ENCODE measurements around the gene PITPNM2.

Gene PITPNM2

DNA sequence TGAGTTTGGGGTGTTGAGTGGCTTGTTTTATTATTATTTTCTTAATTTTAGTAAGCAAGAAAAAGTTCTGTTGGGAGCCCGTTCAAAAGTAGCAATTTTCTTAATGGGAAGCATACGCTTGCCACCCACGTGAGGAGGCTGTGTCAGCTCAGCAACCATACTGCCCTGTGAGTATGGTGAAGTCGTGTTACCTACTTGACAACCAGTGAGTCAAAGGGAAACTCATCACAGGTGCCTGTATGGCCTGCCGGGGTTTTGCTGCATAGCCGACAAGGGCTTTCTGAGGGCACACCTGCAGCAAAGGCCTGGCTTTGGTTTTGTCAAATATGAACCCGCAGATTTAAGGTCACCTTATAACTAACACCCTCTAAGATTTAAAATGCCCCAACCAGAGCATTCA lies 31.1 kb downstream of the PITPNM2 start:
- Histone ChIP-seq H3K9me3 (ENCODE audit: control insufficient read depth, insufficient read depth, low read length) (no peaks in the 10 kb centered on the region), H3K4me1 (ENCODE audit: control insufficient read depth, insufficient read depth, low read length) (no peaks in the 10 kb centered on the region), H3K9ac (ENCODE audit: low read depth, low read length) (no peak overlapping the region), H3K36me3 (ENCODE audit: control insufficient read depth, insufficient read depth, low read length) (no peaks in the 10 kb centered on the region), H3K27ac (ENCODE audit: low read depth, low read length) (no peak overlapping the region), H3K4me3 (ENCODE audit: low read depth, low read length) (no peak overlapping the region), H3K27me3 (ENCODE audit: control insufficient read depth, insufficient read depth, low read length) (no peaks in the 10 kb centered on the region; the same call in 1 of the 2 replicates)

DNA sequence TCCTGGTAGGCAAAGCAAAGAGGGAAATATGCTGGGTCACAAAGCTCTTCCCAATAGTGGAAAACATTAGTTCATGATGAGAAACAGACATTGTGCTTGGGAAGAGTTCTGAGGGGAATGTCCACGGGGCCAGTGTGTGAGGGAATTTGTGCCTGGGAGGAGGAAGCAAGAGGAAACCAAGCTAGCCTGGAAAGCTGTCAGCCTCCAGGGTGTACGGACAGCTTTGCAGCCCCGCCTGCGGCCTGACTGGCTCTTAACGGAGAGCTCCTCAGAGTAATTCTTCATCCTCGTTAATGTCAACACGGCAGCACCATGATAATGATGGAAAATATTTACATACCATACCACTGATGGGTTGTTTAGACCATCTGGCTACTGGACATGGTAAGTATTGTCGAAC lies 32.4 kb downstream of the PITPNM2 start:
- H3K27me3 ChIP-seq (ENCODE audit: control insufficient read depth, insufficient read depth, low read length), result no peaks in the 10 kb centered on the region; the same call in 1 of the 2 replicates
- H3K4me1 ChIP-seq (ENCODE audit: control insufficient read depth, insufficient read depth, low read length), result no peaks in the 10 kb centered on the region
- no peaks in the 10 kb centered on the region for H3K9me3 ChIP-seq (ENCODE audit: control insufficient read depth, insufficient read depth, low read length)
- no peak overlapping the region for H3K9ac ChIP-seq (ENCODE audit: low read depth, low read length)
- H3K4me3 ChIP-seq (ENCODE audit: low read depth, low read length), result no peak overlapping the region
- H3K36me3 ChIP-seq (ENCODE audit: control insufficient read depth, insufficient read depth, low read length), result no peaks in the 10 kb centered on the region
- H3K27ac ChIP-seq (ENCODE audit: low read depth, low read length), result no peak overlapping the region

GRCh38 chr12:123115409-123116121 lies 35.3 kb downstream of the PITPNM2 start:
- Histone ChIP-seq H3K4me3 (ENCODE audit: low read depth, low read length) (no peak overlapping the region), H3K4me1 (ENCODE audit: control insufficient read depth, insufficient read depth, low read length) (no peaks in the 10 kb centered on the region), H3K9ac (ENCODE audit: low read depth, low read length) (no peak overlapping the region), H3K27me3 (ENCODE audit: control insufficient read depth, insufficient read depth, low read length) (no peaks in the 10 kb centered on the region; the same call in 1 of the 2 replicates), H3K9me3 (ENCODE audit: control insufficient read depth, insufficient read depth, low read length) (no peaks in the 10 kb centered on the region), H3K27ac (ENCODE audit: low read depth, low read length) (no peak overlapping the region), H3K36me3 (ENCODE audit: control insufficient read depth, insufficient read depth, low read length) (no peaks in the 10 kb centered on the region)

DNA sequence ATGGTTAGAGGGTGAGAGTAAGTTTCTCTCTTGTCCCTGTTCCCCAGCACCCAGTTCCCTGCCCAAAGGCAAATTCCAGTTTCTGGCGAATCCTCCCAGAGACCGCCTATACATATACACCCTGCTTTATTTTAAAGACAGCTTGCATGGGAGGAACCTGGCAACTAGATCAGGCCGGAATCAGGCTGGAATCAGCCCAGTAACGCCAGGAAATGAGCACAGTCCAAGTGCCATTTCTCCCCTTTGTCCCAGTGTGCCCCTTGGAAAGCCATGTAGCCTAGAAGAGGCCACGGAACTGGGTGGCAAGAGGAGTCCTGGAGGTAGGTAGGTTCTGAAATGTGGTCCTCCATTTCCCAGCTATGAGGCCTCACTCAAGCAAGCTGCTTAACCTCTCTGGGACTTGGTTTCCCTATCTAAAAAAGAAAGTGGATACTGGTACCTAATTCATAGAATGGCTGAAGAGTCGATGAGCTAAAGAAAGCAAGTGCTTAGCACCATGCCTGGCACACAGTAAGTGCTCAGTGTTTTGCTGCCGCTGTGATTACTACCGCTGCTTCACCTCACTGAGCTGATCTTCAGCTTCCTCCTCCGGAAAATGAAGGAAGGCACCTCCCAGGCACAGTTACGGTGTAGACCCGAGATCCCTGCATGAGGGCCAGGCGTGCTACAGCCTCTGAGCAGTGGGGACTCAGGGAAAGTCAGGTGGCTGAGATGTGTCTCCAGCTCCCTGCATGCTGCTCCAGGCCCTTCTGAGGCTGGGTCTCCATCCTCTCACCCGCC lies 36.4 kb downstream of the PITPNM2 start:
- H3K27ac ChIP-seq (ENCODE audit: low read depth, low read length), result no peak overlapping the region

GRCh38 chr12:123113026-123113425 lies 37.9 kb downstream of the PITPNM2 start:
- no peaks in the 10 kb centered on the region for H3K4me1 ChIP-seq (ENCODE audit: control insufficient read depth, insufficient read depth, low read length)

More for the DNA sequence above, 36.4 kb downstream of the PITPNM2 start:
- Histone ChIP-seq H3K27me3 (ENCODE audit: control insufficient read depth, insufficient read depth, low read length) (no peaks in the 10 kb centered on the region; the same call in 1 of the 2 replicates), H3K9ac (ENCODE audit: low read depth, low read length) (no peak overlapping the region), H3K4me3 (ENCODE audit: low read depth, low read length) (no peak overlapping the region), H3K36me3 (ENCODE audit: control insufficient read depth, insufficient read depth, low read length) (no peaks in the 10 kb centered on the region), H3K4me1 (ENCODE audit: control insufficient read depth, insufficient read depth, low read length) (no peaks in the 10 kb centered on the region), H3K9me3 (ENCODE audit: control insufficient read depth, insufficient read depth, low read length) (no peaks in the 10 kb centered on the region)

DNA sequence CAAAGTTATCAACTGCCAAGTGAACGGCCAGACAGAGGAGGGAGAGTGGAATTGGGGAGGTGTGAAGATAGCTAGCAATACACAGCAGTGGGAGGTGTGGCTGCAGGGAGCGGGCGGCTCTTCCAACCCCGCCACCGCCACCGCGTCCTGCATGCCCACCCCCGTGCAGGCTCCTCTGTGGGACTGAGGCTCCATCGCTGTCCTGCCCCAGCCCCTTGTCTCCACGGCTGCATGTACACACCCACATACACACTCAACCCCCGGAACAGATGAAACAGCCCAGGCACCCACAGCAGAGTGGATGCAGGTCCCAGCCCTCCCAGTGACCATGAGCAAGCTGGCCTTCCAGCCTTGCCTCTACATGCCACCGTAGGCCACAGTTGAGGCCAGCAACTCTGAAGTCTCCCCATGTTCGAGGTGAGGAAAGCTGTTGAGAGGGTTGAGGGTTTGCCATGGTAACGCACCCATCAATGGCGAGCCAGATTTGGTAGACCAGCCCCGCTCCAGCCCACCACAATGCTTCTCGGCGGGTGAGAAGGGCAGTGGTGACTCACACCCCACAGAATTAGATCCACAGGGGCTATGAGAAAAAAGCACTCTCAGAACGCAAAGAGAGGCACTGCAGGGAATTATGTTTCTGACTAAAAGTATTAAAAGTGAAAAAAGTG lies 39.3 kb downstream of the PITPNM2 start:
- peak overlapping the region; percentile 16 for H3K27ac ChIP-seq (ENCODE audit: low read depth, low read length)
- H3K9me3 ChIP-seq (ENCODE audit: control insufficient read depth, insufficient read depth, low read length), result no peaks in the 10 kb centered on the region
- H3K4me3 ChIP-seq (ENCODE audit: low read depth, low read length), result no peak overlapping the region
- H3K36me3 ChIP-seq (ENCODE audit: control insufficient read depth, insufficient read depth, low read length), result no peaks in the 10 kb centered on the region
- no peak overlapping the region for H3K9ac ChIP-seq (ENCODE audit: low read depth, low read length)
- 0 out of 2 replicates have a peak, but pooled peaks cover 4% of the 10 kb centered on the region for H3K4me1 ChIP-seq (ENCODE audit: control insufficient read depth, insufficient read depth, low read length)
- no peaks in the 10 kb centered on the region for H3K27me3 ChIP-seq (ENCODE audit: control insufficient read depth, insufficient read depth, low read length)

More at GRCh38 chr12:123113026-123113425, 37.9 kb downstream of the PITPNM2 start:
- Histone ChIP-seq H3K9ac (ENCODE audit: low read depth, low read length) (no peak overlapping the region), H3K27me3 (ENCODE audit: control insufficient read depth, insufficient read depth, low read length) (no peaks in the 10 kb centered on the region; the same call in 1 of the 2 replicates), H3K4me3 (ENCODE audit: low read depth, low read length) (no peak overlapping the region), H3K27ac (ENCODE audit: low read depth, low read length) (no peak overlapping the region), H3K36me3 (ENCODE audit: control insufficient read depth, insufficient read depth, low read length) (no peaks in the 10 kb centered on the region), H3K9me3 (ENCODE audit: control insufficient read depth, insufficient read depth, low read length) (no peaks in the 10 kb centered on the region)

DNA sequence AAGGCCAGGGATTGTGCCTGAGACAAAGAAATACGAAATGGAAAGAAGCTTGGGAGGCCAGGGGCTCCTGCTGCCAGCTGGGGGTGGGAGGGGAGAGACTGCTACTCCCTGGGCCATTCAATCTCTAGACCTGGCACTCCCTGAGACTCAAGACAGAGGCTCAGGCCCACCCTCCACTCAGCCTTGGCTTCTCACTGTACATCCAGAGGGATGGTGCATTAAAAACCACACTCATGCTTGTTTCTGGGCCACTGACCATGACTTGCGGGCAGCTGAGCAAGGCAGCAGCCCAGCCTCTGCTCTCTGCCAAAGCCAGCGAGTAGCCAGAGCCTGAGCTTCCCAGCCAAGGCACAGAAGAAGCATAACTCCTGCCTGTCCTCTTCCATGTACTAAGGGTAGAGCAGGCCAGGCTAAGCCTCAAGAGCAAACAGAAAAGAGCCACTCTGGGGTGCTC lies 41.5 kb downstream of the PITPNM2 start:
- no peaks in the 10 kb centered on the region for H3K9me3 ChIP-seq (ENCODE audit: control insufficient read depth, insufficient read depth, low read length)
- H3K4me1 ChIP-seq (ENCODE audit: control insufficient read depth, insufficient read depth, low read length), result peaks cover 19% of the 10 kb centered on the region
- no peak overlapping the region for H3K9ac ChIP-seq (ENCODE audit: low read depth, low read length)
- no peaks in the 10 kb centered on the region for H3K27me3 ChIP-seq (ENCODE audit: control insufficient read depth, insufficient read depth, low read length)
- H3K4me3 ChIP-seq (ENCODE audit: low read depth, low read length), result no peak overlapping the region
- no peak overlapping the region for H3K27ac ChIP-seq (ENCODE audit: low read depth, low read length)
- H3K36me3 ChIP-seq (ENCODE audit: control insufficient read depth, insufficient read depth, low read length), result no peaks in the 10 kb centered on the region

GRCh38 chr12:123108682-123109066 lies 42.2 kb downstream of the PITPNM2 start:
- H3K36me3 ChIP-seq (ENCODE audit: control insufficient read depth, insufficient read depth, low read length), result no peaks in the 10 kb centered on the region
- peaks cover 19% of the 10 kb centered on the region for H3K4me1 ChIP-seq (ENCODE audit: control insufficient read depth, insufficient read depth, low read length)
- no peak overlapping the region for H3K4me3 ChIP-seq (ENCODE audit: low read depth, low read length)
- no peaks in the 10 kb centered on the region for H3K9me3 ChIP-seq (ENCODE audit: control insufficient read depth, insufficient read depth, low read length)
- H3K27me3 ChIP-seq (ENCODE audit: control insufficient read depth, insufficient read depth, low read length), result no peaks in the 10 kb centered on the region
- no peak overlapping the region for H3K9ac ChIP-seq (ENCODE audit: low read depth, low read length)
- H3K27ac ChIP-seq (ENCODE audit: low read depth, low read length), result no peak overlapping the region

- no peak overlapping the region for H3K4me3 ChIP-seq (ENCODE audit: low read depth, low read length)
- no peak overlapping the region for H3K9ac ChIP-seq (ENCODE audit: low read depth, low read length)
- H3K27me3 ChIP-seq (ENCODE audit: control insufficient read depth, insufficient read depth, low read length), result no peaks in the 10 kb centered on the region
- H3K4me1 ChIP-seq (ENCODE audit: control insufficient read depth, insufficient read depth, low read length), result peaks cover 24% of the 10 kb centered on the region
- H3K36me3 ChIP-seq (ENCODE audit: control insufficient read depth, insufficient read depth, low read length), result no peaks in the 10 kb centered on the region
- no peaks in the 10 kb centered on the region for H3K9me3 ChIP-seq (ENCODE audit: control insufficient read depth, insufficient read depth, low read length)
- no peak overlapping the region for H3K27ac ChIP-seq (ENCODE audit: low read depth, low read length)
These were observed 42.8 kb downstream of the PITPNM2 start for GRCh38 chr12:123107926-123108681.

DNA sequence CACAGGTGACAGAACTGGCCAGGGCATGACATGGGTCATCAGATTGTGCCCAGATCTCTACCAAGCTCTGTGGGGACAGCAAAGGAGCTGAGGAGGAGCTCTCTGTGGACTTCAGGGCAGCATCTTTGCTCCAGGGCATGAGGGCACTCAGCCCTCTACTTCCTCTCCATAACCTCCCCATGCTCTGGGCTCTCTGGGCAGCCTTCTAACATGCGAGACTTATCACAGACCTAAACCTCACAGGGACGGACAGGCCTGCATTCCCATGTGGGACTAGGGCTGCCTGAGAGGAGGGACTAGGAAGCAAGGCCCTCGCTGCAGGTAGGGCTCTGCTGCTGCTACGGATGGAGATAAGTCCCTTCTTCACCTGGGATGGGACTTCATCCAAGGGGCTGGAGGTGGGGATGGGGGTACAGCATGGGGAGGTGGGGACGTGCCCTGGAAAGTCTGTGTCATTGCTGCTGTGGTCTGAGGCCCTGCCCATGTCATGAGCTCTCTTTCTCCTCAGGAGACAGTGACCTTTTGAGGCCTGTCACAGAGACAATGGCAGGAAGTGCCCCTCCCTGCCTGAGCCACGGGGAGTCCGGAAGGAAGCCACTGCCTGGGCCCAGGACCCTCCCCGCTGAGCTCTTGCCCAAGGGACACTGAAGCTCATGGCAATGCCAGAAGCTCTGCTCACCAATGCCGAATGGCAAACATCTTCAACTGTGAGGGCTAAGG lies 44.1 kb downstream of the PITPNM2 start:
- Histone ChIP-seq H3K27ac (ENCODE audit: low read depth, low read length) (peak overlapping the region; percentile 32), H3K4me3 (ENCODE audit: low read depth, low read length) (no peak overlapping the region), H3K27me3 (ENCODE audit: control insufficient read depth, insufficient read depth, low read length) (no peaks in the 10 kb centered on the region), H3K9me3 (ENCODE audit: control insufficient read depth, insufficient read depth, low read length) (no peaks in the 10 kb centered on the region), H3K36me3 (ENCODE audit: control insufficient read depth, insufficient read depth, low read length) (no peaks in the 10 kb centered on the region), H3K9ac (ENCODE audit: low read depth, low read length) (no peak overlapping the region), H3K4me1 (ENCODE audit: control insufficient read depth, insufficient read depth, low read length) (peaks cover 37% of the 10 kb centered on the region)

All from HUES48 (cell line).